ENCODE data around the gene PGLYRP4. TPM values are rescaled to one million over a fixed set of nuclear protein-coding genes. Genes with fewer than 3 reads are reported as not detected.
"Not testable (repeated sequence)": the region's sequence is repeated elsewhere in the genome, so short reads cannot be mapped to it uniquely, and the experiment has no call there.

The PGLYRP4 gene
- polyA plus RNA-seq, 2 of the 4 experiments (the other 2 are of a cell fraction) = not detected

DNA sequence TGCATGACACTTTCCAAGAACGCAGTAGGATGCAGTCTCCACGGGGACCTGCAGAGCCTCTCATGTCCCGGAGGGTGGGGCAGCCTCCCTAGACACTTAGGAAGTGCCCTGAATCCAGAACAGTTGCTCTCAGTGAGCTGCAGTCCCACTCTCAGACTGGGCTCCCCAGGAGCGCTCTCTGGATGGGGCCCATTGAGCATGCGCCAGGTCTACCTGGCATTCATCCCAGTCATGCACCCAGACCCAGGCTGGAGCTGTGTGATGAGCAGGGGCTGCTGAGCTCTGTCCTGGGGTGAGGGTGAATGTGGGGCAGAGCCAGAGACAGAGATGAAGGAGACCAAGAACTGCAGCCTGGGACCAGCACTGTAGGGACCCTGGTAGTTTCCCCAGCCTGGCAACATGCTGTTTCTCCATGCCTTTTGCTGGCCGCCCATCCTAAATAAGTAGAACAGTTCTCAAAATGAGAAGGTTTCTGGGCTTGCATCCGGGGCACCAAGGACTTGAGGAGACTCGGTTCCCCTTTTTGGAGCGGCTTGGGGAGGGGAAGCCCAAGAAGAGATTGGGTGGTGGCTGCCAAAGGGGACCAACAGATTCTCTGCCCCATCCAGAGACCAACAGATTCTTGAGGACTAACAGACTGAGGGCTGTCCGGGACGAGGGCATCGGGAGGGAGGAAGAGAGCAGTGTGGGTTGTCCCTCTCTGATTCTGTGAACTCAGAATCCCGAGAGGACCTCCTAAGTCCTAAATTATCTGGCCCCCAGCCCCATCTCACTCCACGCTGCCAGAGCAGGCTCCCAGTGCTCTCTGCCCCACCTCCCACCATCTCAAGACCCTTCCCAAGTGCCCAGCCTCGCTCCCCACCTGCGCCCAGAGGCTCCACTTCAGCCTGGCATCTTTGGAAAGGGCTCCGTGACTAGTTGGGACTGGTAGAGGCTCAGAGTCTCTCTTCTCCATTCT lies 1.0 kb upstream of the PGLYRP4 start:
- Histone ChIP-seq H3K4me1 (no peaks in the 10 kb centered on the region), H3K9me3 (no peaks in the 10 kb centered on the region), H3K4me2 (no peak overlapping the region), H3K27ac (no peak overlapping the region), H3K4me3 (no peak overlapping the region)
- ATAC-seq (peak; percentile 22 to 45; a peak in 3 of 6 replicates), DNase-seq (ENCODE audit: low read depth in 1 of 2, low spot score in 1 of 2) (no peak), FAIRE-seq (no peak)
- TF ChIP-seq KDM1A (IDR thresholded peaks at IDR 0.05; ENCODE audit: low read depth) = no peak
- no peak for TF ChIP-seq KDM5A (IDR thresholded peaks at IDR 0.05)
- TF ChIP-seq NPAS2 (CRISPR knock-in tag; IDR thresholded peaks at IDR 0.05; ENCODE audit: borderline replicate concordance) = no peak
- TF ChIP-seq BHLHE40 (IDR thresholded peaks at IDR 0.05; ENCODE audit: low read depth, low read length) = no peak
- no peak for TF ChIP-seq ZFP36 (IDR thresholded peaks at IDR 0.05; ENCODE audit: borderline replicate concordance, partially characterized antibody)
- TF ChIP-seq, protein P1, sequence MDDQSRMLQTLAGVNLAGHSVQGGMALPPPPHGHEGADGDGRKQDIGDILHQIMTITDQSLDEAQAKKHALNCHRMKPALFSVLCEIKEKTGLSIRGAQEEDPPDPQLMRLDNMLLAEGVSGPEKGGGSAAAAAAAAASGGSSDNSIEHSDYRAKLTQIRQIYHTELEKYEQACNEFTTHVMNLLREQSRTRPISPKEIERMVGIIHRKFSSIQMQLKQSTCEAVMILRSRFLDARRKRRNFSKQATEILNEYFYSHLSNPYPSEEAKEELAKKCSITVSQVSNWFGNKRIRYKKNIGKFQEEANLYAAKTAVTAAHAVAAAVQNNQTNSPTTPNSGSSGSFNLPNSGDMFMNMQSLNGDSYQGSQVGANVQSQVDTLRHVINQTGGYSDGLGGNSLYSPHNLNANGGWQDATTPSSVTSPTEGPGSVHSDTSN (IDR thresholded peaks at IDR 0.05) = no peak
- TF ChIP-seq POLR2AphosphoS2 (conservative IDR thresholded peaks at IDR 0.05; ENCODE audit: low read length) = no peak
- TF ChIP-seq RAD21 (conservative IDR thresholded peaks at IDR 0.05 in 1 of 2, IDR thresholded peaks at IDR 0.05 in 1 of 2) = no peak
- TF ChIP-seq, protein P2, sequence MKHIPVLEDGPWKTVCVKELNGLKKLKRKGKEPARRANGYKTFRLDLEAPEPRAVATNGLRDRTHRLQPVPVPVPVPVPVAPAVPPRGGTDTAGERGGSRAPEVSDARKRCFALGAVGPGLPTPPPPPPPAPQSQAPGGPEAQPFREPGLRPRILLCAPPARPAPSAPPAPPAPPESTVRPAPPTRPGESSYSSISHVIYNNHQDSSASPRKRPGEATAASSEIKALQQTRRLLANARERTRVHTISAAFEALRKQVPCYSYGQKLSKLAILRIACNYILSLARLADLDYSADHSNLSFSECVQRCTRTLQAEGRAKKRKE (CRISPR knock-in tag; IDR thresholded peaks at IDR 0.05; ENCODE audit: low read depth) = no peak
- TF ChIP-seq, protein P3, sequence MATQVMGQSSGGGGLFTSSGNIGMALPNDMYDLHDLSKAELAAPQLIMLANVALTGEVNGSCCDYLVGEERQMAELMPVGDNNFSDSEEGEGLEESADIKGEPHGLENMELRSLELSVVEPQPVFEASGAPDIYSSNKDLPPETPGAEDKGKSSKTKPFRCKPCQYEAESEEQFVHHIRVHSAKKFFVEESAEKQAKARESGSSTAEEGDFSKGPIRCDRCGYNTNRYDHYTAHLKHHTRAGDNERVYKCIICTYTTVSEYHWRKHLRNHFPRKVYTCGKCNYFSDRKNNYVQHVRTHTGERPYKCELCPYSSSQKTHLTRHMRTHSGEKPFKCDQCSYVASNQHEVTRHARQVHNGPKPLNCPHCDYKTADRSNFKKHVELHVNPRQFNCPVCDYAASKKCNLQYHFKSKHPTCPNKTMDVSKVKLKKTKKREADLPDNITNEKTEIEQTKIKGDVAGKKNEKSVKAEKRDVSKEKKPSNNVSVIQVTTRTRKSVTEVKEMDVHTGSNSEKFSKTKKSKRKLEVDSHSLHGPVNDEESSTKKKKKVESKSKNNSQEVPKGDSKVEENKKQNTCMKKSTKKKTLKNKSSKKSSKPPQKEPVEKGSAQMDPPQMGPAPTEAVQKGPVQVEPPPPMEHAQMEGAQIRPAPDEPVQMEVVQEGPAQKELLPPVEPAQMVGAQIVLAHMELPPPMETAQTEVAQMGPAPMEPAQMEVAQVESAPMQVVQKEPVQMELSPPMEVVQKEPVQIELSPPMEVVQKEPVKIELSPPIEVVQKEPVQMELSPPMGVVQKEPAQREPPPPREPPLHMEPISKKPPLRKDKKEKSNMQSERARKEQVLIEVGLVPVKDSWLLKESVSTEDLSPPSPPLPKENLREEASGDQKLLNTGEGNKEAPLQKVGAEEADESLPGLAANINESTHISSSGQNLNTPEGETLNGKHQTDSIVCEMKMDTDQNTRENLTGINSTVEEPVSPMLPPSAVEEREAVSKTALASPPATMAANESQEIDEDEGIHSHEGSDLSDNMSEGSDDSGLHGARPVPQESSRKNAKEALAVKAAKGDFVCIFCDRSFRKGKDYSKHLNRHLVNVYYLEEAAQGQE (IDR thresholded peaks at IDR 0.05) = no peak
- TF ChIP-seq ESRRA (IDR thresholded peaks at IDR 0.05; ENCODE audit: borderline replicate concordance, low read length) = no peak
- no peak for TF ChIP-seq ZC3H11A (IDR thresholded peaks at IDR 0.05)
- no peak for TF ChIP-seq JUNB (IDR thresholded peaks at IDR 0.05)
- no peak for TF ChIP-seq RCOR1 (IDR thresholded peaks at IDR 0.05; ENCODE audit: low read depth, low read length)
- no peak for TF ChIP-seq TP53 (CRISPR knock-in tag; IDR thresholded peaks at IDR 0.05)
- TF ChIP-seq HOXA7 (CRISPR knock-in tag; IDR thresholded peaks at IDR 0.05) = no peak
- ChIA-PET POLR2A (no interaction called here), CTCF (interaction anchor here (1.0 to 13.2 kb wide), 10 partner anchors 8 to 218 kb away, joined by 3 to 731 read pairs (median 4); partner anchors contain the start of gene S100A9)
- WGBS (ENCODE audit: missing lambda C conversion rate) = 16% methylated on average over 16 of the region's 17 CpGs

DNA sequence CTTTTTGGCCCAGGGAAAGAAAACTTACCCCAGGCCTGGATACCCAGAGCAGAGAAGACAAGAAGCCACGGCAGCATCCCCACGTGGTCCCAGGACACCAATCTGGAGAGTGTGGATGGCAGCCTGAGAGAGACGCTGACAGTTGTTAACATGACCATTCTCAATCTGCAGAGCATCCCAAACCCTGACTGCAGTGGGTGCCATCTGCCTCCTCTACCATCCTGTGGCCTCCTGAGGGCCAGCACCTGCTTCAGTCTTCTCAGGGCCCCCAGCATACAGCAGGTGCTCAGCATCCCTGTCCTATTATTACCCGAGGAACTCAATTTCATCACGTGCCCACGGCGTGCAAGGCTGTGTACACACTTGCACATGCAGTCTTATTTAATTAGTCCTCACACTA lies 785 bp downstream of the PGLYRP4 start:
- Histone ChIP-seq H3K4me1 (no peaks in the 10 kb centered on the region), H3K4me3 (no peak overlapping the region), H3K9me3 (no peaks in the 10 kb centered on the region), H3K27ac (no peak overlapping the region), H3K4me2 (no peak overlapping the region)
- POLR2A ChIA-PET = no interaction called here
- no peak for FAIRE-seq
- no peak for TF ChIP-seq CEBPB (IDR thresholded peaks at IDR 0.05)
- no peak for TF ChIP-seq CHD2 (IDR thresholded peaks at IDR 0.05; ENCODE audit: low read length, partially characterized antibody)
- TF ChIP-seq ZNF302 (CRISPR knock-in tag; IDR thresholded peaks at IDR 0.05) = no peak
- no peak for TF ChIP-seq RAD21 (conservative IDR thresholded peaks at IDR 0.05 in 1 of 2, IDR thresholded peaks at IDR 0.05 in 1 of 2)
- no peak for TF ChIP-seq MAZ (IDR thresholded peaks at IDR 0.05; ENCODE audit: borderline replicate concordance, low read depth, low read length)
- TF ChIP-seq GATA3 (IDR thresholded peaks at IDR 0.05; ENCODE audit: borderline replicate concordance) = no peak
- TF ChIP-seq ZSCAN20 (CRISPR knock-in tag; IDR thresholded peaks at IDR 0.05) = no peak
- ATAC-seq = no peak
- 18% methylated on average over 7 of the region's 7 CpGs for WGBS (ENCODE audit: missing lambda C conversion rate)
- CTCF ChIA-PET = interaction anchor here (0.5 to 13.2 kb wide), 7 partner anchors 10 to 284 kb away, joined by 3 to 731 read pairs (median 5); partner anchors contain the start of gene S100A9
- no peak for DNase-seq (ENCODE audit: low read depth in 1 of 2, low spot score in 1 of 2)

DNA sequence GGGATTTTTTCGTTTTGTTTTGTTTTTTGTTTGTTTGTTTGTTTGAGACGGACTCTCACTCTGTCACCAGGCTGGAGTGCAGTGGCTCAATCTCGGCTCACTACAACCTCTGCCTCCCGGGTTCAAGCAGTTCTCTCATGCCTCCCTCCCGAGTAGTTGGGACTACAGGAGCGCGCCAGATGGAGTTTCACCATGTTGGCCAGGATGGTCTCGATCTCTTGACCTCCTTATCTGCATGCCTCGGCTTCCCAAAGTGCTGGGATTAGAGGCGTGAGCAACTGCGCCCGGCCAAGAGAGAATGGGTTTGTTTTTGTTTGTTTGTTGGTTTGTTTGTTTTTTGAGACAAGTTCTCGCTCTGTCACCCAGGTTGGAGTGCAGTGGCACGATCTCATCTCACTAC lies 1.6 kb downstream of the PGLYRP4 start:
- DNase-seq (ENCODE audit: low read depth in 1 of 2, low spot score in 1 of 2); FAIRE-seq; H3K4me3 ChIP-seq; H3K9me3 ChIP-seq; H3K4me2 ChIP-seq; H3K27ac ChIP-seq; POLR2A ChIA-PET; ATAC-seq; H3K4me1 ChIP-seq: not testable (repeated sequence)
- CTCF ChIA-PET = interaction anchor here (1.0 to 5.7 kb wide), 3 partner anchors 8 to 148 kb away, joined by 3 to 31 read pairs (median 9); no protein-coding TSS in a partner anchor
- 30% methylated on average over 14 of the region's 14 CpGs for WGBS (ENCODE audit: missing lambda C conversion rate)
